Esophagus squamous epithelium (tissue), 5 donors: ENCODE measurements around the gene MINDY1. TPM values are rescaled to one million over a fixed set of nuclear protein-coding genes. Genes with fewer than 3 reads are reported as not detected.

Experiments used
- DNase-seq: peaks from one replicate; lab custom pipeline; 2025; lab: John Stamatoyannopoulos, UW
- H3K27ac ChIP-seq, 4 donors: fragments of 200-600 bp; sonication (generic); one replicate each; pipeline ENCODE4 v1.5.1; 2016 to 2019; ENCODE audit warnings: mild to moderate bottlenecking in 1 of 4
- H3K27me3 ChIP-seq, 4 donors: fragments of 200-600 bp; sonication (generic); 1 replicate in 3 of 4; 2 replicates in 1 of 4; pipeline versions ENCODE4 v1.5.1 to v1.6.0; 2017 to 2021; ENCODE audit warnings: antibody characterized with exemption in 1 of 4
- H3K36me3 ChIP-seq, 3 donors: fragments of 200-600 bp; sonication (generic); one replicate each; pipeline ENCODE4 v1.5.1; 2016 to 2019
- H3K4me1 ChIP-seq, 3 donors: fragments of 200-600 bp; sonication (generic); one replicate each; pipeline ENCODE4 v1.5.1; 2017 to 2019
- H3K4me3 ChIP-seq, 4 donors: fragments of 200-600 bp; sonication (generic); 1 replicate in 3 of 4; 2 replicates in 1 of 4; pipeline ENCODE4 v1.5.1; 2016 to 2019; ENCODE audit warnings: mild to moderate bottlenecking in 2 of 4, moderate library complexity in 1 of 4
- H3K9me3 ChIP-seq, 3 donors: fragments of 200-600 bp; sonication (generic); one replicate each; pipeline ENCODE4 v1.5.1; 2016 to 2019
- POLR2A ChIP-seq, 4 donors: fragments of 450-650 bp; IDR thresholded peaks; one replicate each; pipeline ENCODE4 v1.6.1; 2017; ENCODE audit warnings: antibody characterized with exemption in 4 of 4, mild to moderate bottlenecking in 4 of 4, moderate library complexity in 3 of 4
- WGBS, 2 donors: methylation state at CpG; one replicate each; pipeline ENCODE4 v1.1.5; 2018; 5-methylcytosine and 5-hydroxymethylcytosine counted together
- intact Hi-C: fragments of 100-400 bp; cut with DNase I; formaldehyde crosslinking; loops from one replicate; pipeline ENCODE4 v1.15.0; 2022
- total RNA-seq, 4 donors: library from RNA; depleted of rRNA; stranded (reverse); fragments of >200 nt; gene quantifications; one replicate each; pipeline ENCODE4 v1.1.0, GENCODE V29; 2016
- TF ChIP-seq, protein P1 (sequence below), 6 experiments: fragments of 450-650 bp in 4 of 6; fragments of 200-600 bp in 2 of 6; sonication (generic) in 2 of 6; IDR thresholded peaks; one replicate each; pipeline ENCODE4 v1.5.1; 2016 to 2019; ENCODE audit warnings: antibody characterized with exemption in 6 of 6, mild to moderate bottlenecking in 4 of 6, moderate library complexity in 4 of 6
- donor health status: DM: yes; HTN: yes; CAD: no.

Gene MINDY1
- total RNA-seq, 4 donors from 2014 or later = 25.4 to 52.5 (median 37.1) TPM

DNA sequence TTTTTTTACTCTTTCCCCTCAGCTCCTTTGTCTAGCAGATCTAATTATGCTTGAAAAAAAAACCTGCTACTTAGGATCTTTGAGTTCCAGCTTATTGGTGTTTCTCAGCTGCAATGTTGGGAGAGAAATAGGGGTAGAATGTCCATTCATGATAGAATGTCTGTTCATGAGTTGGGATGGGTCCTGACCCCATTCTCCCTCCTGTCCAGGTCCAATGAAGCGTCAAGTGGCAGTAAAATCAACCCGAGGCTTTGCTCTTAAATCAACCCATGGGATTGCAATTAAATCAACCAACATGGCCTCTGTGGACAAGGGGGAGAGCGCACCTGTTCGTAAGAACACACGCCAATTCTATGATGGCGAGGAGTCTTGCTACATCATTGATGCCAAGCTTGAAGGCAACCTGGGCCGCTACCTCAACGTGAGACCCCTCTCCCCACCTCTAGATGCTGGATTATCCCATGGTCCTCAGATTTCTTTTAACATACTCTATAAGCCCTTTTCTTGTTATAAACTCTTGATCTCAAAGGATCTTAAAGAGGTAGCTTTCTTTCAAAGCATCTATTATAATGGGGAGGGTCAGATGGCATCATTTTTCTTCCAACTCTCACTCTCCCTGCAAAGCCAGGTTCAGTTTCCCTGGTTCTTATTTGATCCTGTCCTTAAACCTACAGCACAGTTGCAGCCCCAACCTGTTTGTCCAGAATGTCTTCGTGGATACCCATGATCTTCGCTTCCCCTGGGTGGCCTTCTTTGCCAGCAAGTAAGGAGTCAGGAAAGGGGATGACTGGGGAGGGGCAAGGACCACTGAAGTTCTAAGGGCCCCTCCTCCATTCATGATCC, 43.2 kb downstream of the MINDY1 start:
- no peak for DNase-seq
- H3K36me3 ChIP-seq = peaks cover 50 to 100% (median 64%) of the 10 kb centered on the region in 3 donors
- WGBS, 2 donors = 86 to 87% methylated on average over 9 to 10 of the region's 10 CpGs
- H3K4me3 ChIP-seq = no peak overlapping the region
- intact Hi-C loops = no loop called here
- TF ChIP-seq, protein P1, sequence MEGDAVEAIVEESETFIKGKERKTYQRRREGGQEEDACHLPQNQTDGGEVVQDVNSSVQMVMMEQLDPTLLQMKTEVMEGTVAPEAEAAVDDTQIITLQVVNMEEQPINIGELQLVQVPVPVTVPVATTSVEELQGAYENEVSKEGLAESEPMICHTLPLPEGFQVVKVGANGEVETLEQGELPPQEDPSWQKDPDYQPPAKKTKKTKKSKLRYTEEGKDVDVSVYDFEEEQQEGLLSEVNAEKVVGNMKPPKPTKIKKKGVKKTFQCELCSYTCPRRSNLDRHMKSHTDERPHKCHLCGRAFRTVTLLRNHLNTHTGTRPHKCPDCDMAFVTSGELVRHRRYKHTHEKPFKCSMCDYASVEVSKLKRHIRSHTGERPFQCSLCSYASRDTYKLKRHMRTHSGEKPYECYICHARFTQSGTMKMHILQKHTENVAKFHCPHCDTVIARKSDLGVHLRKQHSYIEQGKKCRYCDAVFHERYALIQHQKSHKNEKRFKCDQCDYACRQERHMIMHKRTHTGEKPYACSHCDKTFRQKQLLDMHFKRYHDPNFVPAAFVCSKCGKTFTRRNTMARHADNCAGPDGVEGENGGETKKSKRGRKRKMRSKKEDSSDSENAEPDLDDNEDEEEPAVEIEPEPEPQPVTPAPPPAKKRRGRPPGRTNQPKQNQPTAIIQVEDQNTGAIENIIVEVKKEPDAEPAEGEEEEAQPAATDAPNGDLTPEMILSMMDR (IDR thresholded peaks at IDR 0.05) = no peak
- TF ChIP-seq POLR2A (IDR thresholded peaks at IDR 0.05) = no peak
- H3K9me3 ChIP-seq = no peaks in the 10 kb centered on the region
- H3K27me3 ChIP-seq = no peaks in the 10 kb centered on the region
- H3K27ac ChIP-seq = no peak overlapping the region
- H3K4me1 ChIP-seq = no peaks in the 10 kb centered on the region

- TF ChIP-seq, protein P1 (IDR thresholded peaks at IDR 0.05) = no peak
- TF ChIP-seq POLR2A (IDR thresholded peaks at IDR 0.05) = no peak
- Histone ChIP-seq H3K36me3 (peaks cover 34 to 100% (median 52%) of the 10 kb centered on the region in 3 donors), H3K27me3 (no peaks in the 10 kb centered on the region), H3K9me3 (no peaks in the 10 kb centered on the region), H3K4me3 (no peak overlapping the region), H3K27ac (no peak overlapping the region), H3K4me1 (no peaks in the 10 kb centered on the region)
- DNase-seq = no peak
- 60 to 66% methylated on average over 4 of the region's 4 CpGs for WGBS, 2 donors
- intact Hi-C loops = no loop called here
Observed at GRCh38 chr1:150961756-150962155, 44.9 kb downstream of the MINDY1 start.

DNA sequence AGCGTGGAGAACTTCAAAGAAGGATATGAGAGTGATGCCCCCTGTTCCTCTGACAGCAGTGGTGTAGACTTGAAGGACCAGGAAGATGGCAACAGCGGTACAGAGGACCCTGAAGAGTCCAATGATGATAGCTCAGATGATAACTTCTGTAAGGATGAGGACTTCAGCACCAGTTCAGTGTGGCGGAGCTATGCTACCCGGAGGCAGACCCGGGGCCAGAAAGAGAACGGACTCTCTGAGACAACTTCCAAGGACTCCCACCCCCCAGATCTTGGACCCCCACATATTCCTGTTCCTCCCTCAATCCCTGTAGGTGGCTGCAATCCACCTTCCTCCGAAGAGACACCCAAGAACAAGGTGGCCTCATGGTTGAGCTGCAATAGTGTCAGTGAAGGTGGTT, 46.1 kb downstream of the MINDY1 start:
- no peak overlapping the region for H3K4me3 ChIP-seq
- no peaks in the 10 kb centered on the region for H3K9me3 ChIP-seq
- DNase-seq = no peak
- H3K27me3 ChIP-seq = no peaks in the 10 kb centered on the region
- TF ChIP-seq, protein P1 (IDR thresholded peaks at IDR 0.05) = no peak
- TF ChIP-seq POLR2A (IDR thresholded peaks at IDR 0.05) = no peak
- peaks cover 24 to 100% (median 41%) of the 10 kb centered on the region in 3 donors for H3K36me3 ChIP-seq
- H3K4me1 ChIP-seq = no peaks in the 10 kb centered on the region
- intact Hi-C loops = no loop called here
- H3K27ac ChIP-seq = no peak overlapping the region
- 96 to 98% methylated on average over 6 to 7 of the region's 7 CpGs for WGBS, 2 donors

DNA sequence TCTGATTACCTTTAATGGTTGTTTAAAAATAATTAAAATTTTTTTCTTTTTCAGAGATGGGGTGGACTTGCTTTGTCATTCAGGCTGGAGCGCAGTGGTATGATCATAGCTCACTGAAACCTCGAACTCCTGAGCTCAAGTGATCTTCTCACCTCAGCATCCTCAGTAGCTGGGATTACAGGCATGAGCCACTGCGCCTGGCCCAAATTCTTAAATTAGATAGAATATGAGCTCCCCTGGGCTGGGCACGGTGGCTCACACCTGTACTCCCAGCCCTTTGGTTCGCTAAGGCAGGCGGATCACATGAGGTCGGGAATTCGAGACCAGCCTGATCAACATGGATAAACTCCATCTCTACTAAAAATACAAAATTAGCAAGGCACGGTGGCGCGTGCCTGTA, 49.0 kb downstream of the MINDY1 start:
- no peak overlapping the region for H3K4me3 ChIP-seq
- H3K27ac ChIP-seq = no peak overlapping the region
- H3K27me3 ChIP-seq = no peaks in the 10 kb centered on the region
- WGBS, 2 donors = 96 to 98% methylated on average over 11 of the region's 11 CpGs
- no peak for TF ChIP-seq POLR2A (IDR thresholded peaks at IDR 0.05)
- TF ChIP-seq, protein P1 (IDR thresholded peaks at IDR 0.05) = no peak
- no peak for DNase-seq
- no peaks in the 10 kb centered on the region for H3K9me3 ChIP-seq
- H3K4me1 ChIP-seq = no peaks in the 10 kb centered on the region
- intact Hi-C loops = no loop called here
- peaks cover 20 to 100% (median 26%) of the 10 kb centered on the region in 3 donors for H3K36me3 ChIP-seq

GRCh38 chr1:150955280-150955679, 51.4 kb downstream of the MINDY1 start:
- DNase-seq = no peak
- Histone ChIP-seq H3K27me3 (no peaks in the 10 kb centered on the region), H3K4me1 (no peaks in the 10 kb centered on the region), H3K9me3 (no peaks in the 10 kb centered on the region), H3K27ac (no peak overlapping the region), H3K4me3 (no peak overlapping the region), H3K36me3 (peaks cover 20 to 100% (median 45%) of the 10 kb centered on the region in 3 donors)
- TF ChIP-seq, protein P1 (IDR thresholded peaks at IDR 0.05) = no peak
- TF ChIP-seq POLR2A (IDR thresholded peaks at IDR 0.05) = no peak
- intact Hi-C loops = no loop called here
